NCI-H2107 treated with DMSO at 0.1 percent for 48 hours (cell line): ENCODE measurements around the gene FRMD4A.

Experiments used
- DNase-seq: peaks from one replicate; lab custom pipeline; 2025; ENCODE audit not compliant: unreplicated experiment; lab: John Stamatoyannopoulos, UW

FRMD4A gene

GRCh38 chr10:14296065-14296709 lies 34.5 kb downstream of the FRMD4A start:
- no peak for DNase-seq

GRCh38 chr10:14294347-14295059 lies 36.2 kb downstream of the FRMD4A start:
- no peak for DNase-seq

- no peak for DNase-seq
These were observed 37.2 kb downstream of the FRMD4A start for GRCh38 chr10:14293526-14293925.

- no peak for DNase-seq
These were observed 39.4 kb downstream of the FRMD4A start for GRCh38 chr10:14291296-14291695.

GRCh38 chr10:14285941-14286560 lies 44.7 kb downstream of the FRMD4A start:
- no peak for DNase-seq

- no peak for DNase-seq
These were observed 48.4 kb downstream of the FRMD4A start for GRCh38 chr10:14282276-14282675.

- no peak for DNase-seq
These were observed 52.2 kb downstream of the FRMD4A start for GRCh38 chr10:14278533-14278932.

- DNase-seq: no peak
These were observed 54.5 kb downstream of the FRMD4A start for GRCh38 chr10:14276210-14276609.

GRCh38 chr10:14271621-14272020 lies 59.1 kb downstream of the FRMD4A start:
- DNase-seq: no peak

- DNase-seq: no peak
These were observed 60.4 kb downstream of the FRMD4A start for GRCh38 chr10:14270370-14270769.

- DNase-seq: no peak
These were observed 65.0 kb downstream of the FRMD4A start for GRCh38 chr10:14265709-14266108.

GRCh38 chr10:14262836-14263425 lies 67.8 kb downstream of the FRMD4A start:
- DNase-seq: no peak

- no peak for DNase-seq
These were observed 69.4 kb downstream of the FRMD4A start for GRCh38 chr10:14261336-14261735.

GRCh38 chr10:14259696-14260566 lies 70.8 kb downstream of the FRMD4A start:
- no peak for DNase-seq

- DNase-seq: no peak
These were observed 76.4 kb downstream of the FRMD4A start for GRCh38 chr10:14254368-14254767.

- no peak for DNase-seq
These were observed 77.0 kb downstream of the FRMD4A start for GRCh38 chr10:14253711-14254110.

- no peak for DNase-seq
These were observed 77.6 kb downstream of the FRMD4A start for GRCh38 chr10:14253079-14253478.

GRCh38 chr10:14250496-14251076 lies 80.1 kb downstream of the FRMD4A start:
- DNase-seq: no peak

GRCh38 chr10:14247377-14248116 lies 83.2 kb downstream of the FRMD4A start:
- no peak for DNase-seq

- no peak for DNase-seq
These were observed 85.9 kb downstream of the FRMD4A start for GRCh38 chr10:14244801-14245211.
